Mesenchymal stem cell (in vitro differentiated cells and primary cell): ENCODE data around the gene IFITM1.
A peak's percentile ranks its signal among the peaks of the same experiment; 100 is the strongest.
"Not testable (repeated sequence)": the region's sequence is repeated elsewhere in the genome, so short reads cannot be mapped to it uniquely, and the experiment has no call there.

Source experiments
- DNase-seq: peaks from one replicate; pipeline ENCODE4 v3.0.0-alpha.2; 2013
- H2AFZ ChIP-seq: one replicate; pipeline ENCODE4 v1.6.1; 2013; ENCODE audit warnings: low read depth, mild to moderate bottlenecking, control low read depth, inconsistent platforms, low read length, moderate library complexity
- H2AK5ac ChIP-seq: 2 replicates; pipeline ENCODE4 v1.6.1; 2013; ENCODE audit warnings: low read length, moderate library complexity, mild to moderate bottlenecking, inconsistent platforms; ENCODE audit not compliant: severe bottlenecking
- H2BK120ac ChIP-seq: one replicate; pipeline ENCODE4 v1.6.1; 2013; ENCODE audit warnings: low read depth, mild to moderate bottlenecking, inconsistent platforms, low read length, moderate library complexity
- H2BK12ac ChIP-seq, 2 experiments: one replicate each; pipeline ENCODE4 v1.6.1; 2013; ENCODE audit warnings: inconsistent platforms in 2 of 2, low read length in 2 of 2, mild to moderate bottlenecking in 2 of 2, moderate library complexity in 2 of 2, control low read depth in 1 of 2
- H2BK15ac ChIP-seq: one replicate; pipeline ENCODE4 v1.6.1; 2013; ENCODE audit warnings: mild to moderate bottlenecking, low read depth, inconsistent platforms; ENCODE audit not compliant: poor library complexity, severe bottlenecking
- H2BK5ac ChIP-seq: 2 replicates; pipeline ENCODE4 v1.6.1; 2013; ENCODE audit warnings: low read depth, mild to moderate bottlenecking, low read length, control low read depth, inconsistent platforms; ENCODE audit not compliant: poor library complexity, severe bottlenecking
- H3K14ac ChIP-seq, 2 experiments: one replicate each; pipeline ENCODE4 v1.6.1; 2013; ENCODE audit warnings: inconsistent platforms in 2 of 2, low read length in 2 of 2, control low read depth in 1 of 2, mild to moderate bottlenecking in 1 of 2, moderate library complexity in 1 of 2
- H3K18ac ChIP-seq, 2 experiments: one replicate each; pipeline ENCODE4 v1.6.1; 2013; ENCODE audit warnings: inconsistent platforms in 2 of 2, low read length in 2 of 2, control low read depth in 1 of 2, low read depth in 1 of 2, mild to moderate bottlenecking in 1 of 2
- H3K23ac ChIP-seq, 2 experiments: one replicate each; pipeline ENCODE4 v1.6.1; 2013; ENCODE audit warnings: inconsistent platforms in 2 of 2, low read length in 2 of 2, mild to moderate bottlenecking in 2 of 2, moderate library complexity in 2 of 2, control low read depth in 1 of 2
- H3K27ac ChIP-seq: 2 replicates; pipeline ENCODE4 v1.5.1; 2013; ENCODE audit warnings: mild to moderate bottlenecking, moderate library complexity, low read length, control low read depth, inconsistent platforms; ENCODE audit not compliant: poor library complexity, severe bottlenecking
- H3K27me3 ChIP-seq, 2 experiments: 2 replicates each; pipeline versions ENCODE4 v1.6.1 to v1.7.0; 2013; ENCODE audit warnings: low read length in 2 of 2, mild to moderate bottlenecking in 2 of 2, moderate library complexity in 2 of 2, control low read depth in 1 of 2, inconsistent platforms in 1 of 2; ENCODE audit not compliant: control insufficient read depth in 1 of 2, insufficient read depth in 1 of 2
- H3K36me3 ChIP-seq, 2 experiments: 2 replicates each; pipeline versions ENCODE4 v1.6.1 to v1.7.0; 2013; ENCODE audit warnings: low read length in 2 of 2, control low read depth in 1 of 2, inconsistent platforms in 1 of 2, low read depth in 1 of 2, mild to moderate bottlenecking in 1 of 2; ENCODE audit not compliant: insufficient read depth in 2 of 2, control insufficient read depth in 1 of 2
- H3K4ac ChIP-seq, 2 experiments: one replicate each; pipeline ENCODE4 v1.6.1; 2013; ENCODE audit warnings: inconsistent platforms in 2 of 2, low read length in 2 of 2, mild to moderate bottlenecking in 2 of 2, moderate library complexity in 2 of 2, control low read depth in 1 of 2, low read depth in 1 of 2
- H3K4me1 ChIP-seq: 2 replicates; pipeline ENCODE4 v1.6.1; 2013; ENCODE audit warnings: low read depth, low read length, control low read depth; ENCODE audit not compliant: control insufficient read depth, insufficient read depth
- H3K4me2 ChIP-seq: 2 replicates; pipeline ENCODE4 v1.6.1; 2013; ENCODE audit warnings: low read length, mild to moderate bottlenecking, inconsistent platforms; ENCODE audit not compliant: poor library complexity, severe bottlenecking
- H3K4me3 ChIP-seq, 2 experiments: 2 replicates each; pipeline versions ENCODE4 v1.5.1 to v1.7.0; 2013; ENCODE audit warnings: low read length in 2 of 2, mild to moderate bottlenecking in 2 of 2, control low read depth in 1 of 2, low read depth in 1 of 2; ENCODE audit not compliant: insufficient read depth in 1 of 2
- H3K79me1 ChIP-seq: replicated peaks from 2 replicates; pipeline ENCODE4 v1.6.1; 2013; ENCODE audit warnings: mild to moderate bottlenecking, control low read depth, low read length, inconsistent platforms; ENCODE audit not compliant: poor library complexity, severe bottlenecking
- H3K9ac ChIP-seq: 2 replicates; pipeline ENCODE4 v1.7.0; 2013; ENCODE audit warnings: mild to moderate bottlenecking, low read length, moderate library complexity
- H3K9me3 ChIP-seq: 2 replicates; pipeline ENCODE4 v1.7.0; 2013; ENCODE audit warnings: mild to moderate bottlenecking, low read length; ENCODE audit not compliant: control insufficient read depth
- H4K8ac ChIP-seq: one replicate; pipeline ENCODE4 v1.6.1; 2013; ENCODE audit warnings: inconsistent platforms, mild to moderate bottlenecking, low read length, moderate library complexity
- H4K91ac ChIP-seq: one replicate; pipeline ENCODE4 v1.6.1; 2013; ENCODE audit warnings: mild to moderate bottlenecking, low read length, inconsistent platforms
- WGBS: methylation state at CpG from one replicate; pipeline ENCODE4 v1.1.7; 2013; ENCODE audit warnings: mixed read lengths; 5-methylcytosine and 5-hydroxymethylcytosine counted together

Gene IFITM1

DNA sequence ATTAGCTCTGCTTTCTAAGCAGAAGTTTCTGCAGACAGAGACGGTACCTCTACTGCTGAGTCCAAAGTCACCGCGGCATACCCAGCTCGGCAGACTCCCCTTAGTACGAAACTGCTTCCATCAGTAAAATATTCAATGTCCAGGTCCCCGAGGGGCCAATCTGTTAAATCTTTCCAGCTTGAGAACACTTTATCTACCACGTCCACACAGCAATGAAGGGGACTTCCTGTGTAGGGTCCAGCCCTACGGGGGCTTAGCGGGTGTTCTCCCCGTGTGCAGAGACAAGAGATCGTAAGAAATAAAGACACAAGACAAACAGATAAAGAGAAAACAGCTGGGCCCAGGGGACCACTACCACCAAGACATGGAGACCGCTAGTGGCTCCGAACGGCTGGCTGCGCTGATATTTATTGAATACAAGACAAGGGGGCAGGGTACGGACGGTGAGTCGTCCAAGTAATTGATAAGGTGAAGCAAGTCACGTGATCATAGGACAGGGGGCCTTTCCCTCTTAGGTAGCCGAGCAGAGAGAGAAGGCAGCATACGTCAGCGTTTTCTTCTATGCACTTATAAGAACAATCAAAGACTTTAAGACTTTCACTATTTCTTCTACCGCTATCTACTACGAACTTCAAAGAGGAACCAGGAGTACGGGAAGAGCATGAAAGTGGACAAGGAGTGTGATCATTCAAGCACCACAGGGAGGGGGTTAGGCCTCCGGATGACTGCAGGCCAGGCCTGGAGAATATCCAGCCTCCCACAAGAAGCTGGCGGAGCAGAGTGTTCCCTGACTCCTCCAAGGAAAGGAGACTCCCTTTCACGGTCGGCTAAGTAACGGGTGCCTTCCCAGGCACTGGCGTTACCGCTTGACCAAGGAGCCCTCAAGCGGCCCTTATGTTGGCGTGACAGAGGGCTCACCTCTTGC is 11.0 kb downstream of the IFITM1 start:
- Histone ChIP-seq H3K4me3 (peak overlapping the region in 1 of 2 experiments; percentile 54), H3K4me1 (peaks cover 32% of the 10 kb centered on the region), H3K4ac (peak overlapping the region in 1 of 2 experiments; percentile 7), H3K9ac (peak overlapping the region; percentile 65), H4K8ac (peak overlapping the region; percentile 87), H2BK15ac (peak overlapping the region; percentile 23), H2BK12ac (peak overlapping the region in 1 of 2 experiments; percentile 54), H3K18ac (peak overlapping the region; percentile 41 to 62), H2BK120ac (peak overlapping the region; percentile 39)
- 45% methylated on average over 21 of the region's 34 CpGs for WGBS
- not testable (repeated sequence) for H2AFZ ChIP-seq, H3K27me3 ChIP-seq, H3K79me1 ChIP-seq, H2BK5ac ChIP-seq, H2AK5ac ChIP-seq, H3K4me2 ChIP-seq, H3K36me3 ChIP-seq, H3K14ac ChIP-seq, H4K91ac ChIP-seq, H3K27ac ChIP-seq, H3K23ac ChIP-seq, H3K9me3 ChIP-seq
- peak; percentile 24 for DNase-seq

DNA sequence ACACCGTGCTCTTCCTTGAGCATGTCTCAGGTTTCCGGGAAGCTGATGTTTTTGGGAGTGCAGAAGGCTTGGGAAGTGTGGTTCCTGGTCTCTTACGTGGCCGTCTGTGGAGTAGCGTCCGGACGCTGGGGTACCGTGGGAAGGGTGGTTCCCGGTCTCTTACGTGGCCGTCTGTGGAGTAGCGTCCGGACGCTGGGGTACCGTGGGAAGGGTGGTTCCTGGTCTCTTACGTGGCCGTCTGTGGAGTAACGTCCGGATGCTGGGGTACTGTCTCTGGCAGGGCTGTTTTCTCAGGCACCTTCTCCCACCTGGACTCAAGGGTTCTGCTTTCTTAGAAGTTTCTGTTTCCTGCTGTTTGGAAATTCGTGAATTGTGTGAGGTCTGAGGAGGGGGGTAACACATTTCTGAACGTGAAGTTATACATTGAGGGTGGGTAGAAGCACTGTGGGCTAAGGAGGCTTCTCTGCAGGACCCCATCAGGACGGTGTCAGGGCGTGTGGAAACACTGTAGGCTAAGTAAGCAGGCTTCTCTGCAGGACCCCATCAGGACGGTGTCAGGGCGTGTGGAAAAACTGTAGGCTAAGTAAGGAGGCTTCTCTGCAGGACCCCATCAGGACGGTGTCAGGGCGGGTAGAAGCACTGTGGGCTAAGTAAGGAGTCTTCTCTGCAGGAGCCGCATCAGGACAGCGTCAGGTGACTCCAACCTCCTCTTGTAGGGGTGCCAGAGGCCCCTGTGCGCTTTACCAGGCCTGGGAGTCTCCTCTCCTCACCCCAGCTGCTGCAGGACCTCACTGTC is 12.2 kb downstream of the IFITM1 start:
- H3K27ac ChIP-seq: no peak overlapping the region
- no peak overlapping the region for H2AFZ ChIP-seq
- no peak for DNase-seq
- no peak overlapping the region for H3K4me3 ChIP-seq
- H2BK5ac ChIP-seq: no peak overlapping the region
- H3K9me3 ChIP-seq: no peaks in the 10 kb centered on the region
- H2AK5ac ChIP-seq: peak overlapping the region; percentile 92
- peak overlapping the region; percentile 77 for H2BK15ac ChIP-seq
- H3K36me3 ChIP-seq: no peaks in the 10 kb centered on the region
- peaks cover 2% of the 10 kb centered on the region for H3K79me1 ChIP-seq
- peak overlapping the region in 1 of 2 experiments; percentile 64 for H3K23ac ChIP-seq
- H3K18ac ChIP-seq: peak overlapping the region; percentile 76 to 81
- H2BK120ac ChIP-seq: peak overlapping the region; percentile 73
- peak overlapping the region; percentile 6 to 95 for H2BK12ac ChIP-seq
- H3K4ac ChIP-seq: peak overlapping the region; percentile 42 to 49
- WGBS: 82% methylated on average over 30 of the region's 30 CpGs
- H3K4me1 ChIP-seq: peaks cover 27% of the 10 kb centered on the region
- H4K91ac ChIP-seq: peak overlapping the region; percentile 48
- H3K4me2 ChIP-seq: no peak overlapping the region
- peak overlapping the region; percentile 69 for H3K9ac ChIP-seq
- H3K27me3 ChIP-seq: no peaks in the 10 kb centered on the region
- peak overlapping the region; percentile 14 for H4K8ac ChIP-seq
- peak overlapping the region in 1 of 2 experiments; percentile 42 for H3K14ac ChIP-seq

DNA sequence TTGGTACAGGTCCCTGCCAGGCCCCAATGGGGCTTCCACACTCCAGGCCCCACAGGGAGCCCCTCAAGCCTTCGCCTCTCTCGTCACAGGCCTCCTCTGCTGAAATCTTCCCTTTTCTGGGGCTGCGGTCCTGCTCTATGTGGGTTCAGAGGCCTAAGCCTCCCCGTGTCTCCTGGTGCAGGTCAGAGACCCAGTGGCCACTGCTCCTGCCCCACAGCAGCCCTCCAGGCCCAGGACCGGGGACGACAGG is 12.7 kb downstream of the IFITM1 start:
- H3K27me3 ChIP-seq: no peaks in the 10 kb centered on the region
- peak overlapping the region; percentile 39 for H2BK120ac ChIP-seq
- WGBS: 86% methylated on average over 6 of the region's 6 CpGs
- H3K4me2 ChIP-seq: no peak overlapping the region
- H3K4me1 ChIP-seq: peaks cover 25% of the 10 kb centered on the region
- peak overlapping the region; percentile 92 for H2AK5ac ChIP-seq
- H3K79me1 ChIP-seq: peaks cover 2% of the 10 kb centered on the region
- no peaks in the 10 kb centered on the region for H3K36me3 ChIP-seq
- H2BK15ac ChIP-seq: peak overlapping the region; percentile 15
- H3K4me3 ChIP-seq: no peak overlapping the region
- H3K27ac ChIP-seq: peak overlapping the region; percentile 82
- H3K4ac ChIP-seq: peak overlapping the region; percentile 42 to 49
- peak overlapping the region in 1 of 2 experiments; percentile 64 for H3K23ac ChIP-seq
- DNase-seq: no peak
- H3K14ac ChIP-seq: peak overlapping the region in 1 of 2 experiments; percentile 51
- no peak overlapping the region for H2BK5ac ChIP-seq
- peak overlapping the region; percentile 20 for H4K91ac ChIP-seq
- peak overlapping the region; percentile 69 for H3K9ac ChIP-seq
- peak overlapping the region; percentile 14 for H4K8ac ChIP-seq
- H3K18ac ChIP-seq: peak overlapping the region; percentile 76 to 81
- H3K9me3 ChIP-seq: no peaks in the 10 kb centered on the region
- H2BK12ac ChIP-seq: peak overlapping the region; percentile 6 to 95
- H2AFZ ChIP-seq: no peak overlapping the region
